ENCODE results near the gene ZXDC.

DNA sequence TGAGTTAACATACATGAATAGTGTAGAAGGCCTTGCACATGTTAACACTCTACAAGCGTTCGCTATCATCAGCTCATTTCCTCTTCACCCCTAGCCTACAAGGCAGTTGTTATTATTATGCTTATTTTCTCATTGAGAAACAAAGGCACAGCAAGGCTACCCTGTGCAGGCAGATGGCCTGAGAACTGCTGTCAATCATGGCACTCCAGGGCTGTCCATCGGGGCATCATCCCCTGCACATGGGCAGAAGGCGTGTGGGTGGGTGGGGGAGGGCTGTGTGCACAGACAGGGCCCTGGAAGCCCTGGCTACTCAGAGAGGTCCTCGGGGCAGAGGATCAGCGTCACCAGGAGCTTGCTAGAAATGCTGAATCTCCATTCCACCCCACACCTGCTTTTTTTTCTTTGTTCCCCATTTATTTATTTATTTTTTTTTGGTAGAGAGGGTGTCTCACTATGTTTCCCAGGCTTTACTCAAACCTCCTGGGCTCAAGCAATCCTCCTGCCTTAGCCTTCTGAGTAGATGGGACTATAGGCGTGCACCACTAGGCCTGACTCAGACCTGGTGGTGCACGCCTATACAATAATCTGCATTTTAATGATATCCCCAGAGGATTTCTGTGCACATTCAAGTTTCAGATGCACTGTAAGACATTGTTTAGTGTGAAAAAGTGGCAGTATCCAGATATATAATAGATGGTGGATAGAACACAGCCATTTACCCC is 9.6 kb upstream of the ZXDC start:
- TF ChIP-seq, protein P1, sequence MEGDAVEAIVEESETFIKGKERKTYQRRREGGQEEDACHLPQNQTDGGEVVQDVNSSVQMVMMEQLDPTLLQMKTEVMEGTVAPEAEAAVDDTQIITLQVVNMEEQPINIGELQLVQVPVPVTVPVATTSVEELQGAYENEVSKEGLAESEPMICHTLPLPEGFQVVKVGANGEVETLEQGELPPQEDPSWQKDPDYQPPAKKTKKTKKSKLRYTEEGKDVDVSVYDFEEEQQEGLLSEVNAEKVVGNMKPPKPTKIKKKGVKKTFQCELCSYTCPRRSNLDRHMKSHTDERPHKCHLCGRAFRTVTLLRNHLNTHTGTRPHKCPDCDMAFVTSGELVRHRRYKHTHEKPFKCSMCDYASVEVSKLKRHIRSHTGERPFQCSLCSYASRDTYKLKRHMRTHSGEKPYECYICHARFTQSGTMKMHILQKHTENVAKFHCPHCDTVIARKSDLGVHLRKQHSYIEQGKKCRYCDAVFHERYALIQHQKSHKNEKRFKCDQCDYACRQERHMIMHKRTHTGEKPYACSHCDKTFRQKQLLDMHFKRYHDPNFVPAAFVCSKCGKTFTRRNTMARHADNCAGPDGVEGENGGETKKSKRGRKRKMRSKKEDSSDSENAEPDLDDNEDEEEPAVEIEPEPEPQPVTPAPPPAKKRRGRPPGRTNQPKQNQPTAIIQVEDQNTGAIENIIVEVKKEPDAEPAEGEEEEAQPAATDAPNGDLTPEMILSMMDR (IDR thresholded peaks at IDR 0.05; ENCODE audit: insufficient read depth, low read length) = no peak
- no peak for TF ChIP-seq POLR2AphosphoS5 (IDR thresholded peaks at IDR 0.05; ENCODE audit: low read depth)
- no peak for TF ChIP-seq SPI1 (IDR thresholded peaks at IDR 0.05; ENCODE audit: borderline replicate concordance, low read depth)
